ENCODE data around the gene SLC38A11.

DNA sequence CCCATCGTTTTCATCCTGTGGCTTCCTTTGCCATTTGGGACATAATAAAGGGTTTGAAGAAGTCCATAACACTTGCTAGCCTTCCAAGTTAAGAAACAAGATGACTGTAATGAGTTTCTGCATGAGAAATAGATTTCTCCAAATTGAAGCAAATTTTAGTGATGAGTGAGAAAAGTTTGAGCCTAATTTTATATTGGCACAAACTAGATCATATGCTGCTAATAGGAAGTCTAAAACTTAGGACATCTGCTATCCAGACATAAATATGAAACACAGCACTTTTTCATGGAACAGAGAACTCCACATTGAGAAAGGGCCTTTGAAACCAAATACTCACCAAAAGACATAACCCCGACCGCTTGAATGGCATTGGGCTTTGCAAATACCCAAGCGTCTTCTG is 39.8 kb downstream of the SLC38A11 start:
- TF ChIP-seq, protein P1, sequence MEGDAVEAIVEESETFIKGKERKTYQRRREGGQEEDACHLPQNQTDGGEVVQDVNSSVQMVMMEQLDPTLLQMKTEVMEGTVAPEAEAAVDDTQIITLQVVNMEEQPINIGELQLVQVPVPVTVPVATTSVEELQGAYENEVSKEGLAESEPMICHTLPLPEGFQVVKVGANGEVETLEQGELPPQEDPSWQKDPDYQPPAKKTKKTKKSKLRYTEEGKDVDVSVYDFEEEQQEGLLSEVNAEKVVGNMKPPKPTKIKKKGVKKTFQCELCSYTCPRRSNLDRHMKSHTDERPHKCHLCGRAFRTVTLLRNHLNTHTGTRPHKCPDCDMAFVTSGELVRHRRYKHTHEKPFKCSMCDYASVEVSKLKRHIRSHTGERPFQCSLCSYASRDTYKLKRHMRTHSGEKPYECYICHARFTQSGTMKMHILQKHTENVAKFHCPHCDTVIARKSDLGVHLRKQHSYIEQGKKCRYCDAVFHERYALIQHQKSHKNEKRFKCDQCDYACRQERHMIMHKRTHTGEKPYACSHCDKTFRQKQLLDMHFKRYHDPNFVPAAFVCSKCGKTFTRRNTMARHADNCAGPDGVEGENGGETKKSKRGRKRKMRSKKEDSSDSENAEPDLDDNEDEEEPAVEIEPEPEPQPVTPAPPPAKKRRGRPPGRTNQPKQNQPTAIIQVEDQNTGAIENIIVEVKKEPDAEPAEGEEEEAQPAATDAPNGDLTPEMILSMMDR (IDR thresholded peaks at IDR 0.05) = no peak
- TF ChIP-seq ZFX (IDR thresholded peaks at IDR 0.05; ENCODE audit: borderline replicate concordance) = no peak
